ENCODE results near the gene UBAC2.

GRCh38 chr13:99340638-99341037, 140.0 kb downstream of the UBAC2 start:
- TF ChIP-seq CTCF (IDR thresholded peaks at IDR 0.05) (no peak), ZFX (IDR thresholded peaks at IDR 0.05; ENCODE audit: borderline replicate concordance) (no peak)
